ENCODE data around the gene PTPRA. TPM values are rescaled to one million over a fixed set of nuclear protein-coding genes. Genes with fewer than 3 reads are reported as not detected.
"Not testable (repeated sequence)": the region's sequence is repeated elsewhere in the genome, so short reads cannot be mapped to it uniquely, and the experiment has no call there.

PTPRA gene
- total and polyA plus RNA-seq, 10 of the 15 experiments (the other 5 are each of a cell fraction or from before 2014, with no cell fraction given) = 3.9 to 62.1 (median 34.6) TPM

DNA sequence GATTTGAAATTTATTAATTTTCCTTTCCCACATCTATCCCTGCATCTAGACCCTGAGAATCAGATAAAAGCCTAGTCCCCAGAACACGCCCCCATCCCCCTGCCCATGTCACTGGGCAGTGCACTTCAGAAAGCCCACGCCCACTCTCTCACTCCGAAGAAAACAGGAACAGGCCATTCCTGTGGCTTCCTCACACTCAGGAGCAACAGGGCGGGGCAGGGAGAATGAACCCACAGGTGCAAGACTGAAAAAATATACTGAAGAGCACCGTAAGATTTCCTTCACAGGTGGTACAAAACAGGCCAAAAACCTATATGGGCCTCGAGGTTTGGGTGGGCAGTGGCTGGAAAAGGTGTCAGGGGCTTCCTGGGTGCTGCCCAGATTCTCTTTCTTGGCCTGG is 201.5 kb downstream of the PTPRA start (continued):
- TF ChIP-seq YY1 (IDR thresholded peaks at IDR 0.05; ENCODE audit: low read depth, low read length) (no peak), ZNF384 (IDR thresholded peaks at IDR 0.05; ENCODE audit: borderline replicate concordance, low read depth, low read length) (no peak), PML (IDR thresholded peaks at IDR 0.05; ENCODE audit: low read length) (no peak), EP300 (IDR thresholded peaks at IDR 0.05; ENCODE audit: borderline replicate concordance in 1 of 2, control insufficient read depth in 1 of 2, low read depth in 2 of 2, low read length in 2 of 2) (no peak), ZNF274 (IDR thresholded peaks at IDR 0.05; ENCODE audit: insufficient read depth, insufficient read length) (no peak)

DNA sequence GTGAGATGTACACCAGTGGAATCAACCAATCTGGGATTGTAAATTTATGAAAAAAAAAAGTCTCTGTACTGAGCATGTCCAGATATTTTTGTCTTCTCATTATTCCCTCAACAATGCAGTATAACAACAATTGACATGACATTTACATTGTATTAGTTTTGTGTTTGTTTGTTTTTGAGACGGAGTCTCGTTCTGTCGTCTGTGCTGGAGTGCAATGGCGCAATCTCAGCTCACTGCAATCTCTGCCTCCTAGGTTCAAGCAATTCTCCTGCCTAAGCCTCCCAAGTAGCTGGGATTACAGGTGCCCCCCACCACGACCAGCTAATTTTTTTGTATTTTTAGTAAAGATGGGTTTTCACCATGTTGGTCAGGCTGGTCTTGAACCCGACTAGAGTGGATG is 202.0 kb downstream of the PTPRA start:
- CTCF ChIA-PET; ATAC-seq; H3K36me3 ChIP-seq (ENCODE audit: control insufficient read depth in 2 of 2, insufficient read depth in 2 of 2, low read length in 1 of 2); SMC1A ChIA-PET (ENCODE audit: uncharacterized antibody, unreplicated experiment); H3K4me3 ChIP-seq; H3K9ac ChIP-seq (ENCODE audit: control insufficient read depth, insufficient read depth, low read length); DNase-seq (ENCODE audit: low read depth, low spot score); intact Hi-C loops (cut with micrococcal nuclease; ENCODE audit: unreplicated experiment); H3K79me2 ChIP-seq (ENCODE audit: control insufficient read depth, insufficient read depth, low read length); H3K4me1 ChIP-seq (ENCODE audit: control insufficient read depth, insufficient read depth, low read length); H4K20me1 ChIP-seq (ENCODE audit: control insufficient read depth, insufficient read depth); POLR2A ChIA-PET; H3K27ac ChIP-seq (ENCODE audit: control insufficient read depth, insufficient read depth); H3K4me2 ChIP-seq (ENCODE audit: control insufficient read depth, insufficient read depth); in situ Hi-C loops (cut with MboI); RAD21 ChIA-PET (ENCODE audit: unreplicated experiment); FAIRE-seq; H3K27me3 ChIP-seq (replicated peaks in 1 of 2; ENCODE audit: control insufficient read depth in 2 of 2, insufficient read depth in 2 of 2, low read length in 1 of 2); H3K9me3 ChIP-seq (replicated peaks; ENCODE audit: control insufficient read depth, insufficient read depth, low read length); H2AFZ ChIP-seq (ENCODE audit: control insufficient read depth, low read depth, low read length); BruUV-seq (replicated peaks): not testable (repeated sequence)
- WGBS (ENCODE audit: insufficient coverage, insufficient replicate concordance, low lambda C conversion rate, missing lambda C conversion rate) = 54% methylated on average over 6 of the region's 6 CpGs

DNA sequence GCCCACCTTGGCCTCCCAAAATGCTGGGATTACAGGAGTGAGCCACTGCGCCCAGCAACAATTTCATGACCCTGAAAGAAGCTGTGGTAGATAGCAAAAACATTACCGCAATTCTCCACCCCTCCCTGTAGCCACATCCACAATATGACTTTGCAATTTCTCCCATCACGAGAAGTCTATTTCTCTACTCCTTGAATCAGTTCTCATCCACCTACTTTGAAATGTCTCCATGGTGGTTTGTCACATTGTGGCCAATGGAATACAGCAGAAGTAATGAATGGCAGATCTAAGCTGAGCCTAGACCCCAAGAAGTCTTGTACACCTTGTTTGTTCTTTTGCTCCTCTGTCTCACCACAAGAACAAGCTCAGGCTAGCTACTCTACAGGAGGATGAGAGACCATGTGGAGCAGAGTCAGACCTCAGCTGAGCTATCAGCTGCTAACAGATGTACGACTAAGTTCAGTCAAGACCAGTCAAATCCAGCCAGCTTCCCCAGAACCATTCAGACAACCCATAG is 204.4 kb downstream of the PTPRA start:
- ATAC-seq (no peak), DNase-seq (ENCODE audit: low read depth, low spot score) (no peak), FAIRE-seq (peak; percentile 38)
- ChIA-PET CTCF (interaction anchor here (0.9 kb wide), 1 partner anchor 24 kb away, joined by 3 read pairs; no protein-coding TSS in a partner anchor), POLR2A (no interaction called here), SMC1A (ENCODE audit: uncharacterized antibody, unreplicated experiment) (interaction anchor here (0.9 to 1.1 kb wide), 2 partner anchors 9 to 24 kb away, joined by 3 to 5 read pairs; no protein-coding TSS in a partner anchor), RAD21 (ENCODE audit: unreplicated experiment) (no interaction called here)
- 12% methylated on average over 4 of the region's 4 CpGs for WGBS (ENCODE audit: insufficient coverage, insufficient replicate concordance, low lambda C conversion rate, missing lambda C conversion rate)
- H3K36me3 ChIP-seq (ENCODE audit: control insufficient read depth in 2 of 2, insufficient read depth in 2 of 2, low read length in 1 of 2) = no peaks in the 10 kb centered on the region
- no peak overlapping the region for H3K4me3 ChIP-seq
- H3K27ac ChIP-seq (ENCODE audit: control insufficient read depth, insufficient read depth) = no peak overlapping the region
- no TSS peak for BruUV-seq (replicated peaks)
- H3K4me1 ChIP-seq (ENCODE audit: control insufficient read depth, insufficient read depth, low read length) = no peaks in the 10 kb centered on the region
- no peaks in the 10 kb centered on the region; the same call in 2 of the 3 replicates for H3K9me3 ChIP-seq (replicated peaks; ENCODE audit: control insufficient read depth, insufficient read depth, low read length)
- H3K27me3 ChIP-seq (replicated peaks in 1 of 2; ENCODE audit: control insufficient read depth in 2 of 2, insufficient read depth in 2 of 2, low read length in 1 of 2) = peaks cover 3 to 13% of the 10 kb centered on the region in 2 experiments; a peak in 3 of 4 replicates
- intact Hi-C loops (cut with micrococcal nuclease; ENCODE audit: unreplicated experiment) = no loop called here
- H3K9ac ChIP-seq (ENCODE audit: control insufficient read depth, insufficient read depth, low read length) = no peak overlapping the region
- H3K4me2 ChIP-seq (ENCODE audit: control insufficient read depth, insufficient read depth) = peak overlapping the region; percentile 17
- in situ Hi-C loops (cut with MboI) = no loop called here
- no peaks in the 10 kb centered on the region for H3K79me2 ChIP-seq (ENCODE audit: control insufficient read depth, insufficient read depth, low read length)
- H2AFZ ChIP-seq (ENCODE audit: control insufficient read depth, low read depth, low read length) = no peak overlapping the region
- no peaks in the 10 kb centered on the region for H4K20me1 ChIP-seq (ENCODE audit: control insufficient read depth, insufficient read depth)
- TF ChIP-seq, protein P1, sequence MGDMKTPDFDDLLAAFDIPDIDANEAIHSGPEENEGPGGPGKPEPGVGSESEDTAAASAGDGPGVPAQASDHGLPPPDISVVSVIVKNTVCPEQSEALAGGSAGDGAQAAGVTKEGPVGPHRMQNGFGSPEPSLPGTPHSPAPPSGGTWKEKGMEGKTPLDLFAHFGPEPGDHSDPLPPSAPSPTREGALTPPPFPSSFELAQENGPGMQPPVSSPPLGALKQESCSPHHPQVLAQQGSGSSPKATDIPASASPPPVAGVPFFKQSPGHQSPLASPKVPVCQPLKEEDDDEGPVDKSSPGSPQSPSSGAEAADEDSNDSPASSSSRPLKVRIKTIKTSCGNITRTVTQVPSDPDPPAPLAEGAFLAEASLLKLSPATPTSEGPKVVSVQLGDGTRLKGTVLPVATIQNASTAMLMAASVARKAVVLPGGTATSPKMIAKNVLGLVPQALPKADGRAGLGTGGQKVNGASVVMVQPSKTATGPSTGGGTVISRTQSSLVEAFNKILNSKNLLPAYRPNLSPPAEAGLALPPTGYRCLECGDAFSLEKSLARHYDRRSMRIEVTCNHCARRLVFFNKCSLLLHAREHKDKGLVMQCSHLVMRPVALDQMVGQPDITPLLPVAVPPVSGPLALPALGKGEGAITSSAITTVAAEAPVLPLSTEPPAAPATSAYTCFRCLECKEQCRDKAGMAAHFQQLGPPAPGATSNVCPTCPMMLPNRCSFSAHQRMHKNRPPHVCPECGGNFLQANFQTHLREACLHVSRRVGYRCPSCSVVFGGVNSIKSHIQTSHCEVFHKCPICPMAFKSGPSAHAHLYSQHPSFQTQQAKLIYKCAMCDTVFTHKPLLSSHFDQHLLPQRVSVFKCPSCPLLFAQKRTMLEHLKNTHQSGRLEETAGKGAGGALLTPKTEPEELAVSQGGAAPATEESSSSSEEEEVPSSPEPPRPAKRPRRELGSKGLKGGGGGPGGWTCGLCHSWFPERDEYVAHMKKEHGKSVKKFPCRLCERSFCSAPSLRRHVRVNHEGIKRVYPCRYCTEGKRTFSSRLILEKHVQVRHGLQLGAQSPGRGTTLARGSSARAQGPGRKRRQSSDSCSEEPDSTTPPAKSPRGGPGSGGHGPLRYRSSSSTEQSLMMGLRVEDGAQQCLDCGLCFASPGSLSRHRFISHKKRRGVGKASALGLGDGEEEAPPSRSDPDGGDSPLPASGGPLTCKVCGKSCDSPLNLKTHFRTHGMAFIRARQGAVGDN (IDR thresholded peaks at IDR 0.05) = no peak
- TF ChIP-seq SREBF2 (IDR thresholded peaks at IDR 0.05; ENCODE audit: low read length) (no peak), BMI1 (IDR thresholded peaks at IDR 0.05; ENCODE audit: borderline replicate concordance) (no peak), ZZZ3 (IDR thresholded peaks at IDR 0.05; ENCODE audit: control insufficient read depth, insufficient read length, low read depth) (no peak), ASH2L (IDR thresholded peaks at IDR 0.05; ENCODE audit: borderline replicate concordance, low read depth) (no peak), SMAD5 (IDR thresholded peaks at IDR 0.05; ENCODE audit: low read depth) (no peak), DPF2 (IDR thresholded peaks at IDR 0.05) (no peak), ETV6 (conservative IDR thresholded peaks at IDR 0.05 in 1 of 2, IDR thresholded peaks at IDR 0.05 in 1 of 2; ENCODE audit: borderline replicate concordance in 1 of 2, low read depth in 1 of 2) (no peak)
